ENCODE measurements around the gene ANXA2. TPM values are rescaled to one million over a fixed set of nuclear protein-coding genes. Genes with fewer than 3 reads are reported as not detected.

ANXA2 gene
- total RNA-seq, 1 experiment from 2014 or later = 1,903 TPM

DNA sequence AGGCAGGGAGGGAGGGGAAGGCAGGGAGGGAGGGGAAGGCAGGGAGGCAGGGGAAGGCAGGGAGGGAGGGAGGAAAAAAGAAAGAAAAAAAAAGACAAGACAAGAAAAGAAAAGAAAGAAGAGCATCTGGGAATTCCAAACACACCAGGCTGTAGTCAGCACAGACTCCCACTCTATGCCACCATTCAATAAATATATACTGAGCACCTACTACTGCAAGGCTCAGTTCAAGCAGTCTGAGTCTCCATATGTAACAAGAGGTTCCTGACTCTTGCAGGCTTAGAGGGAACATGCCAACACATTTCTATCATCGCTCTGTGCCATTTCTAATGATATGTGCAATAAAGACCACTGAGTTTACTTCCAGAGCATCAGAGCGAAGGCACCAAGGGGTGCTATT lies 47.7 kb downstream of the ANXA2 start:
- DNase-seq (ENCODE audit: low read depth, low spot score) = no peak
- POLR2A ChIA-PET = no interaction called here
- ATAC-seq = peak; percentile 57

GRCh38 chr15:60349589-60349988 lies 48.2 kb downstream of the ANXA2 start:
- intact Hi-C loops (cut with micrococcal nuclease; ENCODE audit: unreplicated experiment) = no loop called here
- no peak for DNase-seq (ENCODE audit: low read depth, low spot score)
- no peak for ATAC-seq
- no TSS peak for BruUV-seq (replicated peaks)
- no peaks in the 10 kb centered on the region for H3K9me3 ChIP-seq (ENCODE audit: control insufficient read depth, insufficient read depth, low read depth, low read length)
- POLR2A ChIA-PET = no interaction called here
- in situ Hi-C loops (cut with HindIII; ENCODE audit: low pct_unique_long_range_greater_than_20kb, low sequenced_read_pairs) = no loop called here
- TF ChIP-seq TCF7L2 (IDR thresholded peaks at IDR 0.05; ENCODE audit: low read depth, low read length) (no peak), SIN3A (IDR thresholded peaks at IDR 0.05; ENCODE audit: borderline replicate concordance, insufficient read depth, low read depth, low read length) (no peak), REST (IDR thresholded peaks at IDR 0.05; ENCODE audit: insufficient read depth in 1 of 2, low read depth in 2 of 2, low read length in 1 of 2) (no peak), POLR2AphosphoS5 (IDR thresholded peaks at IDR 0.05; ENCODE audit: low read depth, low read length) (no peak)
- TF ChIP-seq, protein P1, sequence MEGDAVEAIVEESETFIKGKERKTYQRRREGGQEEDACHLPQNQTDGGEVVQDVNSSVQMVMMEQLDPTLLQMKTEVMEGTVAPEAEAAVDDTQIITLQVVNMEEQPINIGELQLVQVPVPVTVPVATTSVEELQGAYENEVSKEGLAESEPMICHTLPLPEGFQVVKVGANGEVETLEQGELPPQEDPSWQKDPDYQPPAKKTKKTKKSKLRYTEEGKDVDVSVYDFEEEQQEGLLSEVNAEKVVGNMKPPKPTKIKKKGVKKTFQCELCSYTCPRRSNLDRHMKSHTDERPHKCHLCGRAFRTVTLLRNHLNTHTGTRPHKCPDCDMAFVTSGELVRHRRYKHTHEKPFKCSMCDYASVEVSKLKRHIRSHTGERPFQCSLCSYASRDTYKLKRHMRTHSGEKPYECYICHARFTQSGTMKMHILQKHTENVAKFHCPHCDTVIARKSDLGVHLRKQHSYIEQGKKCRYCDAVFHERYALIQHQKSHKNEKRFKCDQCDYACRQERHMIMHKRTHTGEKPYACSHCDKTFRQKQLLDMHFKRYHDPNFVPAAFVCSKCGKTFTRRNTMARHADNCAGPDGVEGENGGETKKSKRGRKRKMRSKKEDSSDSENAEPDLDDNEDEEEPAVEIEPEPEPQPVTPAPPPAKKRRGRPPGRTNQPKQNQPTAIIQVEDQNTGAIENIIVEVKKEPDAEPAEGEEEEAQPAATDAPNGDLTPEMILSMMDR (IDR thresholded peaks at IDR 0.05) = no peak
- H3K4me1 ChIP-seq (ENCODE audit: control insufficient read depth, insufficient read depth, low read length) = peaks cover 72% of the 10 kb centered on the region
- CTCF ChIA-PET = no interaction called here
- no peak overlapping the region for H3K4me3 ChIP-seq (ENCODE audit: low read depth in 2 of 2, low read length in 2 of 2)
- H3K27me3 ChIP-seq (ENCODE audit: control insufficient read depth, insufficient read depth, low read length) = no peaks in the 10 kb centered on the region
- peaks cover 77% of the 10 kb centered on the region for H3K36me3 ChIP-seq (ENCODE audit: control insufficient read depth, insufficient read depth, low read length)
- peak overlapping the region; percentile 7; the same call in 1 of the 2 replicates for H3K27ac ChIP-seq (ENCODE audit: low read length)

More for the DNA sequence above, 47.7 kb downstream of the ANXA2 start:
- intact Hi-C loops (cut with micrococcal nuclease; ENCODE audit: unreplicated experiment) (loop anchor here (10.0 kb wide), 1 partner anchor 155 kb away; no protein-coding TSS in a partner anchor), in situ Hi-C loops (cut with HindIII; ENCODE audit: low pct_unique_long_range_greater_than_20kb, low sequenced_read_pairs) (no loop called here)
- H3K4me3 ChIP-seq (ENCODE audit: low read depth in 2 of 2, low read length in 2 of 2) = no peak overlapping the region
- CTCF ChIA-PET = no interaction called here
- H3K27me3 ChIP-seq (ENCODE audit: control insufficient read depth, insufficient read depth, low read length) = no peaks in the 10 kb centered on the region
- H3K9me3 ChIP-seq (ENCODE audit: control insufficient read depth, insufficient read depth, low read depth, low read length) = no peaks in the 10 kb centered on the region
- peaks cover 82% of the 10 kb centered on the region for H3K36me3 ChIP-seq (ENCODE audit: control insufficient read depth, insufficient read depth, low read length)
- H3K4me1 ChIP-seq (ENCODE audit: control insufficient read depth, insufficient read depth, low read length) = peaks cover 71% of the 10 kb centered on the region
- H3K27ac ChIP-seq (ENCODE audit: low read length) = peak overlapping the region; percentile 77
- BruUV-seq (replicated peaks) = no TSS peak
- TF ChIP-seq POLR2AphosphoS5 (IDR thresholded peaks at IDR 0.05; ENCODE audit: low read depth, low read length) (0 out of 2 replicates have a peak, but pooled peaks have one; percentile 25), SIN3A (IDR thresholded peaks at IDR 0.05; ENCODE audit: borderline replicate concordance, insufficient read depth, low read depth, low read length) (no peak)

GRCh38 chr15:60347480-60348049 lies 50.2 kb downstream of the ANXA2 start:
- no peaks in the 10 kb centered on the region for H3K9me3 ChIP-seq (ENCODE audit: control insufficient read depth, insufficient read depth, low read depth, low read length)
- TSS peak; percentile 44 for BruUV-seq (replicated peaks)
- no peak overlapping the region for H3K4me3 ChIP-seq (ENCODE audit: low read depth in 2 of 2, low read length in 2 of 2)
- ChIA-PET CTCF (no interaction called here), POLR2A (no interaction called here)
- H3K27ac ChIP-seq (ENCODE audit: low read length) = peak overlapping the region; percentile 12
- in situ Hi-C loops (cut with HindIII; ENCODE audit: low pct_unique_long_range_greater_than_20kb, low sequenced_read_pairs) (no loop called here), intact Hi-C loops (cut with micrococcal nuclease; ENCODE audit: unreplicated experiment) (no loop called here)
- peaks cover 68% of the 10 kb centered on the region for H3K4me1 ChIP-seq (ENCODE audit: control insufficient read depth, insufficient read depth, low read length)
- no peaks in the 10 kb centered on the region for H3K27me3 ChIP-seq (ENCODE audit: control insufficient read depth, insufficient read depth, low read length)
- peaks cover 62% of the 10 kb centered on the region for H3K36me3 ChIP-seq (ENCODE audit: control insufficient read depth, insufficient read depth, low read length)
- TF ChIP-seq, protein P1 (IDR thresholded peaks at IDR 0.05) = no peak
- TF ChIP-seq POLR2AphosphoS5 (IDR thresholded peaks at IDR 0.05; ENCODE audit: low read depth, low read length) = no peak
- no peak for TF ChIP-seq TCF7L2 (IDR thresholded peaks at IDR 0.05; ENCODE audit: low read depth, low read length)
- TF ChIP-seq SIN3A (IDR thresholded peaks at IDR 0.05; ENCODE audit: borderline replicate concordance, insufficient read depth, low read depth, low read length) = no peak
- TF ChIP-seq REST (IDR thresholded peaks at IDR 0.05; ENCODE audit: insufficient read depth in 1 of 2, low read depth in 2 of 2, low read length in 1 of 2) = no peak
- no peak for DNase-seq (ENCODE audit: low read depth, low spot score)
- ATAC-seq = no peak

Measured in Panc1 (cell line).